Naive B cell (primary cell): ENCODE data around the gene GARIN5A. TPM values are rescaled to one million over a fixed set of nuclear protein-coding genes. Genes with fewer than 3 reads are reported as not detected.
A peak's percentile ranks its signal among the peaks of the same experiment; 100 is the strongest.

Experiments used
- ATAC-seq, 2 donors: fragments of 150-1000 bp; cut with Tn5 transposase; 2 replicates each; pipeline ENCODE4 v1.10.0; 2021; ENCODE audit warnings: low read depth in 2 of 2, mild to moderate bottlenecking in 2 of 2, moderate library complexity in 2 of 2
- DNase-seq: peaks from one replicate; pipeline ENCODE4 v3.0.0; 2022
- H3K27ac Mint-ChIP-seq, 6 donors: one replicate each; pipeline ENCODE4 v1.8.0; 2020 to 2022; ENCODE audit warnings: mild to moderate bottlenecking in 6 of 6, mixed read lengths in 6 of 6, moderate library complexity in 5 of 6, inconsistent platforms in 2 of 6
- H3K27me3 Mint-ChIP-seq, 3 donors: one replicate each; pipeline ENCODE4 v1.8.0; 2021 to 2022; ENCODE audit warnings: mixed read lengths in 3 of 3, mild to moderate bottlenecking in 1 of 3
- H3K36me3 Mint-ChIP-seq, 2 donors: one replicate each; pipeline ENCODE4 v1.8.0; 2020 to 2022; ENCODE audit warnings: mixed read lengths in 2 of 2, inconsistent platforms in 1 of 2, mild to moderate bottlenecking in 1 of 2
- H3K4me1 Mint-ChIP-seq, 3 donors: one replicate each; pipeline ENCODE4 v1.8.0; 2020 to 2022; ENCODE audit warnings: mixed read lengths in 3 of 3, inconsistent platforms in 1 of 3, mild to moderate bottlenecking in 1 of 3, moderate library complexity in 1 of 3
- H3K4me3 Mint-ChIP-seq, 8 donors: one replicate each; pipeline ENCODE4 v1.8.0; 2020 to 2022; ENCODE audit warnings: mild to moderate bottlenecking in 8 of 8, mixed read lengths in 8 of 8, moderate library complexity in 8 of 8, inconsistent platforms in 2 of 8
- H3K9me3 Mint-ChIP-seq, 7 donors: one replicate each; pipeline ENCODE4 v1.8.0; 2020 to 2022; ENCODE audit warnings: mixed read lengths in 7 of 7, mild to moderate bottlenecking in 5 of 7, inconsistent platforms in 2 of 7, moderate library complexity in 1 of 7
- polyA plus RNA-seq, 6 donors: library from polyadenylated mRNA; unstranded; fragments of 300-500 nt; fragmentation: Illumina TruSeq; gene quantifications; one replicate each; pipeline ENCODE4 v1.2.3, GENCODE V29; 2021; ENCODE audit warnings: low read depth in 6 of 6

Gene GARIN5A
- polyA plus RNA-seq, 6 donors from 2014 or later, result 0.38 to 2.2 (median 0.50) TPM; not detected in 1

DNA sequence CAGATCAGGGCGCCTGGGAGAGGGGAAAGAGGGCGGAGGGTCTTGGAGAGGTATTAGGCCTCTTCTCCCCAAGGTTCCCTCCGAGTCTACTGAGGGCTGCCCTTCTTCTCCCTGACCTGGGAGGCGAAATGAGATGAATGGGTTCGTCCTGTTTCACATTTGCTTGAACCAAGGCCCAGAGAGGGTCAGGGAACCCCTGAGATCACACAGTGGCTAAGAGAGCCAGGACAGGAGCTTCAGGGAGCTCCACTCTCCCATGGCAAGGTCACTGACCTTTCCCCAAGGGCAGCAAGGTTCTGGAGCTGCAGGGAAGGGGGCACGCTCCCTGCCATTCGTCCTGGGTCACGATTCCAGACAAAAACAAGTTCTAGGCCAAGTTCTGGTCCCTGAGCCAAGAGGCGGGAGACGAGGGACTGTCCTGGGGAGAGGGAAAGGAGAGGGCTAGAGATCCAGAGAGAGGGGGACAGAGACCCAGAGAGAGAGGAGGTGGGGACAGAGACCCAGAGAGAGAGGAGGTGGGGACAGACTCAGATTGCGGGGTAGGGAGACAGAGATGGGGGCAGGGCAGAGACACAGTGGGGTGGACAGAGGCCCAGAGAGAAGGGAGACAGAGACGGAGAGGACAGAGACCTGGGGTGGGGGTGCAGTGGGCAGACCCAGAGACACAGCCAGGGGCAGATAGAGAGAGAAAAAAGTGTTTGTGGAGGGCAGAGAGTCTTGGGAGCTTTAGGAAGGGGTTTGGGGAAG, 36.5 kb upstream of the GARIN5A start:
- Mint-ChIP-seq H3K4me3 (peak overlapping the region in 6 of 8 donors; percentile 19 to 73 (median 37)), H3K36me3 (peaks cover 0 to 7% of the 10 kb centered on the region in 2 donors), H3K9me3 (peaks cover 0 to 2% (median 0%) of the 10 kb centered on the region in 7 donors), H3K4me1 (peaks cover 26 to 28% (median 28%) of the 10 kb centered on the region in 3 donors), H3K27me3 (peaks cover 0 to 24% (median 18%) of the 10 kb centered on the region in 3 donors), H3K27ac (peak overlapping the region; percentile 58 to 96 (median 81))
- no peak for ATAC-seq
- no peak for DNase-seq

DNA sequence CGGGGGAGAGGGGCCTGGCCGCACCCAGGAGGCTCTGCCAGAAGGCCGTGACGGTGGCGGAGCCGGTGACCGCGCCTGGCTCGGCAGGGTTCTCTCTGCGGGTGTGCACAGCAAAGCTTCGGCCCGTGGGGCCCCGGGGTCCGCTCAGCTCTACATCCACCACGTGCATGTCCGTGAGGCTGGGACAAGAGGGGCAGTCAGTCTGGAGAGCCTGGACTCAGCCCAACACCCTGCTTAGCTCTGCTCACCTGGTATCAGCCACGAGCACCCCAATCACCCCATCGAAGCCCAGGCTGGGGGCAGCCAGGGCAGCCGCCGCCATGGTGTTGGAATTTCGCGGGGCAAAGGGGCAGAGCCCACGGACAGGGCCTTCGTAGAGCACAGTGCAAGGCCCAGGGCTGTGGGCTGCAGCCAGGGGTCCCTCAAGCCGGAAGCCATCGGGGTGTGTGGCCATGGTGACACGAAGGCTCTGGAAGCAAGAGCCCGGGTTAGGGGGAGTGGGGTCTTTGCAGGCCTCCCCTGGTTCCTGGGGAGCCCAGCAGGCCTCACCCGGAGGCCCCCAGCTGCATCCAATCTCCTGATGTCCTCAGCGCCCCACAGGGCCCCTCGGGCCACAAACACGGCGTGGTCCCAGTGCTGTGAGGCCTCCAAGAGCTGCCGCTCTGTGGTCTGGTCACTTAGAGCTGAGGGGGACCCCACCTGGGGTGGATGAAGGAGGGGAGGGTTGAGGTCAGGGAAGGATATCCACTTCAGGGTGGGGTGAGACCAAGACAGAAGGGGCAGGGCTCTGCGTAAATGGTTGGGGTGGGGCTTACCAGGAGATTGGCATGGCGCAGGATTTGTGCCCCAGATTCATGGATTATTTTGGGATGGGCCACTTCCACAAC, 35.7 kb upstream of the GARIN5A start:
- peaks cover 0 to 24% (median 18%) of the 10 kb centered on the region in 3 donors for H3K27me3 Mint-ChIP-seq
- ATAC-seq (no peak), DNase-seq (no peak)
- H3K36me3 Mint-ChIP-seq, result peaks cover 0 to 9% of the 10 kb centered on the region in 2 donors
- peaks cover 0 to 2% (median 0%) of the 10 kb centered on the region in 7 donors for H3K9me3 Mint-ChIP-seq
- peaks cover 30 to 33% (median 30%) of the 10 kb centered on the region in 3 donors for H3K4me1 Mint-ChIP-seq
- peak overlapping the region in 3 of 6 donors; percentile 73 to 98 (median 96) for H3K27ac Mint-ChIP-seq
- H3K4me3 Mint-ChIP-seq, result peak overlapping the region in 5 of 8 donors; percentile 71 to 98 (median 80)

DNA sequence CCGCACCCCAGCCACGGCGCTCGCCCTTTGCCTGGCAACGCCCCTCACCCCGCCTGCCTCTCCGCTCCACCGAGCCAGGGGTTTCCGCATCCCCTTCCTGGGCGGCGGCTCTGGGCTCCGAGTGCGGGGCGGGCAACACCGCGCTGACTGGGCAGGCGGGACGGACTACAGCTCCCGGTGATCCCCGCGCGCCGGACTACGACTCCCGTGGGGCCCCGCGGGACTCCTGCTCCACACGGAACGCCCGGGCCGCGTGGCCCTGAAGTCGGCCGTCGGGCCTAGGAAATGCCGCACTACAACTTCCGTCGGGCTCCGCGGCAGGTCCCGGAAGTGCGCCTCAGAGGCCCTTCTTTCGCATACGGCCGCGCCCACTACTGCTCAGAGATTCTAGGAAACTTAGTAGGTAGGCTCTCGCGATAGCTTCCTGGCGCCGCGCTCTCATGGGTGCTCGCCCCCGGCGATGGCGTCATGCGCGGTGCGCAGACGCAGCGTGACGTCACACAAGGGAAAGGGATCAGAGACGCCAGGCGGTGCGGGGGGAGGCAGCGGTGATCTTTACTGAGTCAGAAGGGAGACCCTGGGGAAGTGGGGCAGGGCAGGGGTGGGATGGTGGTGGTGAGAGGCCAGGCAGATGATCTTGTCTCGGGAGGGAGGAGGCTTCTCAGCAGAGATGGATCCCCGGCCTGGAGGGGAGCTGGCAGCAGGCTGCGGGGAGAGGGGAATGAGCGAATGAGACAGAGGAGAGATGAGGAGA, 34.6 kb upstream of the GARIN5A start, which contains the start of gene JOSD2:
Gene JOSD2, minus strand, starts transcription at position 123 of the 754 bp plus-strand sequence. CDS start 760 bp downstream, outside the sequence.
- Mint-ChIP-seq H3K36me3 (peaks cover 0 to 16% of the 10 kb centered on the region in 2 donors), H3K4me3 (peak within 1 kb of the TSS; percentile 71 to 98 (median 94)), H3K27ac (peak within 1 kb of the TSS; percentile 96 to 100 (median 99)), H3K27me3 (peaks cover 0 to 22% (median 18%) of the 10 kb centered on the region in 3 donors), H3K4me1 (peaks cover 30 to 40% (median 30%) of the 10 kb centered on the region in 3 donors), H3K9me3 (peaks cover 0 to 2% (median 0%) of the 10 kb centered on the region in 7 donors)
- peak; percentile 85 to 87 for ATAC-seq
- DNase-seq, result peak; percentile 97

DNA sequence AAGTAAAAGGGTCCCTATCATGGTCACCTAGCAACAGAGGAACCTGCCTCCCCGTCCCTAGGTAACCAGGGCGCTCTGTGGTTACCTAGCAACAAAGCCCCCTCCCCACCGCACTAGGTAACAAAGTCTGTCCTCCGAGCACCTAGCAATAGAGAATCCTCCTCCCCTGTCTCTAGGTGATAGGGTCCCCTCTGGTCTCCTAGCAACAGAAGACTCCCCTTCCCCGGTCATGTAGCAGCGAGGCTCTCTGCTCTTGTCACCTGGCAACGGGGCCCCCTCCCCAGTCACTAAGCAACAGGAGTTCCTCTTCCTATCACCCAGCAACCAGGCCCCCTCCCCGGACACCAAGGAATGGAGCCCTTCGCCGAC, 34.0 kb upstream of the GARIN5A start:
- DNase-seq (no peak), ATAC-seq (peak; percentile 38 to 40)
- Mint-ChIP-seq H3K4me3 (peak overlapping the region; percentile 71 to 98 (median 94)), H3K27me3 (peaks cover 0 to 18% (median 17%) of the 10 kb centered on the region in 3 donors), H3K27ac (peak overlapping the region; percentile 96 to 100 (median 99)), H3K9me3 (peaks cover 0 to 2% (median 0%) of the 10 kb centered on the region in 7 donors), H3K4me1 (peaks cover 27 to 40% (median 30%) of the 10 kb centered on the region in 3 donors), H3K36me3 (peaks cover 0 to 16% of the 10 kb centered on the region in 2 donors)

DNA sequence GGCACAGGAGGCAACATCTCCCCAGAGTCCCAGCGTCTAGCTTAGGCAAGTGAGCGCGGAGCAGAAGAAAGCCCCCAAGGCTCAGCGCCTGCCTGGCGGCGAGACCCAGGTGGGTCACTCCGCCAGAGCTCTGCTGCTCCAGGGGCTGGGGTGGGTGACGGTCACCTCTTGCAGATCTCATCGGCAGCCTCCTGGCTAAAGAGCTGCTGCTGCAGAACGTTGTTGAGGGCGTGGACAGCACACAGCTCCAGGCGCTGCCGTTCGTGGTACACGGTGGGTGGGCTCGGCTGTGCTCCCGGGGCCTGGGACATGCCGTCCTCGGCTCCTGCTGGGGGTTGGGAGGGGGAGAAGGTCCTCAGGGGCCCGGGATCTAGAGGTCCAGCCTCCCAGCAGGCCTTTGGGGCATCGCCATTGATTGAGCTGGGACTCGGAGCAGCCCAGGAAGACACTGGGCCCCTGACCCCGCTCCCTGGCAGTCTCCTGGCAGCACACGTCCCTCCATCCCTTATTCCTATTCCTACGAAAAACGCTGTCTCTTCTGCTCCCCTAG, 33.5 kb upstream of the GARIN5A start:
- peaks cover 0 to 2% (median 0%) of the 10 kb centered on the region in 7 donors for H3K9me3 Mint-ChIP-seq
- peak overlapping the region; percentile 71 to 98 (median 94) for H3K4me3 Mint-ChIP-seq
- ATAC-seq (no peak), DNase-seq (no peak)
- peaks cover 27 to 40% (median 30%) of the 10 kb centered on the region in 3 donors for H3K4me1 Mint-ChIP-seq
- H3K27me3 Mint-ChIP-seq, result peaks cover 0 to 18% (median 14%) of the 10 kb centered on the region in 3 donors
- H3K27ac Mint-ChIP-seq, result peak overlapping the region; percentile 96 to 100 (median 99)
- H3K36me3 Mint-ChIP-seq, result peaks cover 0 to 16% of the 10 kb centered on the region in 2 donors

DNA sequence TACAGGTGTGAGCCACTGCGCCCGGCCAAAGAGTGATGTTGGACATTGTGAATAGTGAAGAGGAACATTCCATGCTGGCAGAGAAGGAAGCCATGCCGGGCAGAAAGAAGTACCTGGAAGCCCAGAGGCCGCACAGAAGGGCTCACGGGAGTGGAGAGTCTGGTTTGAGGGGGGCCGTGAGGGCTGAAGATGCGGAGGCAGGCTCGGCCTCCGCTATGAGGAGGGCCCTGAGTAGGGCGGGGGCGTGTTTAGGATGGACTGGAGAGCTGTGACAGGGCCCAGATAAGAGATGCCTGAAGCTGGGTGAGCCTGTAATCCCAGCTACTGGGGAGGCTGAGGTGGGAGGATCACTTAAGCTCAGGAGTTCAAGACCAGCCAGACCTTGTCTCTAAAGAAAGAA, 32.7 kb upstream of the GARIN5A start:
- Mint-ChIP-seq H3K36me3 (peaks cover 0 to 16% of the 10 kb centered on the region in 2 donors), H3K27ac (peak overlapping the region; percentile 47 to 100 (median 97)), H3K4me1 (peaks cover 27 to 40% (median 27%) of the 10 kb centered on the region in 3 donors), H3K9me3 (peaks cover 0 to 2% (median 0%) of the 10 kb centered on the region in 7 donors), H3K27me3 (peaks cover 0 to 14% (median 11%) of the 10 kb centered on the region in 3 donors), H3K4me3 (peak overlapping the region in 4 of 8 donors; percentile 14 to 80 (median 64))
- no peak for ATAC-seq
- no peak for DNase-seq

DNA sequence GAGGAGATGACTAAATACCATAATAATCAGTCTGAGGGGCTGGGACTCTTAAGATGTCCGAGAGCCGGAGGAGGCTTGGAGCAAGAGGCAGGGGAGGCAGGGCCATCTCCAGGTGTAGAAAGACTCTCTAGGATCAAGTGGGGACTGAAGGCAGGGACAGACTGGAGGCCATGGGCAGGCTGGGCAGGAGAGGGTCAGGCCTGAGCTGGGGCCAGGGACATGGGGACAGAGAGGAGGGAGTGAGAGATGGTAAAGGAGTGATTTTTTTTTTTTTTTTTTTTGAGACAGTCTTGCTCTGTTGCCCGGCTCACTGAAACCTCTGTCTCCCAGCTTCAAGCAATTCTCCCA, 32.2 kb upstream of the GARIN5A start:
- no peak for DNase-seq
- H3K9me3 Mint-ChIP-seq, result peaks cover 0 to 2% (median 0%) of the 10 kb centered on the region in 7 donors
- peak overlapping the region; percentile 60 to 96 (median 84) for H3K27ac Mint-ChIP-seq
- ATAC-seq, result no peak
- H3K36me3 Mint-ChIP-seq, result peaks cover 0 to 16% of the 10 kb centered on the region in 2 donors
- peaks cover 23 to 40% (median 27%) of the 10 kb centered on the region in 3 donors for H3K4me1 Mint-ChIP-seq
- peak overlapping the region in 3 of 8 donors; percentile 14 to 58 (median 16) for H3K4me3 Mint-ChIP-seq
- H3K27me3 Mint-ChIP-seq, result peaks cover 0 to 10% (median 8%) of the 10 kb centered on the region in 3 donors

DNA sequence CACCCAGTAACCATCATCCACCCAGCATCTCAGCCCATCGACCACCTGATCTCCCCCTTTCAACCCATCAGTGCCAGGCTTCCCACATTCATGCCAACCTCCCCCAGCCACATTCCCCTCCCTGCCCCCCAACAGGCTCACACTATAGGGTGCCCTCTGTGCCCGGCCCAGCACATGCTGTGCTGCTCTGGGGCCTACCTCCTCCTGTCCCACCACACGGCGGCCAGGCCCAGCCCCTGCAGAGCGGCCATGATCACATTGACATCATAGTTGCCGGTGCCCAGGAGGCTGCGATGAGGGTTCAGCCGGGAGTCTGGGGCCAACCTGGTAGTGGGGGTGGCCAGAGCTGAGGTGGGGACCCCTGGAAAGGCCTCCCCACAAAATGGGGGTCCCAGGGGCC, 30.7 kb upstream of the GARIN5A start:
- Mint-ChIP-seq H3K27me3 (no peaks in the 10 kb centered on the region), H3K27ac (peak overlapping the region in 3 of 6 donors; percentile 38 to 96 (median 64)), H3K4me1 (peaks cover 20 to 36% (median 23%) of the 10 kb centered on the region in 3 donors), H3K9me3 (peaks cover 0 to 2% (median 0%) of the 10 kb centered on the region in 7 donors), H3K36me3 (peaks cover 0 to 16% of the 10 kb centered on the region in 2 donors), H3K4me3 (no peak overlapping the region)
- no peak for ATAC-seq
- DNase-seq, result no peak

DNA sequence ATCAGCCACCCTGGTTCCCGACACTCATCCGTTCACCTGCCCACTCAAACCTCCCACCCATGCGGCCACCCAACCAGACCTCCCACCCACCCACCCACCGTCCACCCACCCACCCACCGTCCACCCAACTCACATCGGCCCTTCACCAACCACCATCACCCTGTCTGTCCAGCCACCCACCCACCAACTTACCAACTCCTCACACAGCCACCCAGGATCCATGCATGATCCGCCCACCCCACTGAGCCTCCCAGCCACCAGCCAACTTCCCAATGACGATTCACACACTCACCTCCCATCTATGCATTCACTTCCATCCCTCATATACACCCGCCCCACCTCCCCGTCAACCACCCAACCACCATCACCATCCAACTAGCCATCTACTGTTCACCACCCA, 30.1 kb upstream of the GARIN5A start:
- H3K4me3 Mint-ChIP-seq, result no peak overlapping the region
- H3K4me1 Mint-ChIP-seq, result peaks cover 20 to 38% (median 21%) of the 10 kb centered on the region in 3 donors
- H3K27me3 Mint-ChIP-seq, result no peaks in the 10 kb centered on the region
- ATAC-seq (no peak), DNase-seq (no peak)
- H3K27ac Mint-ChIP-seq, result peak overlapping the region in 1 of 6 donors; percentile 96
- peaks cover 0 to 2% (median 0%) of the 10 kb centered on the region in 7 donors for H3K9me3 Mint-ChIP-seq
- H3K36me3 Mint-ChIP-seq, result peaks cover 0 to 16% of the 10 kb centered on the region in 2 donors

DNA sequence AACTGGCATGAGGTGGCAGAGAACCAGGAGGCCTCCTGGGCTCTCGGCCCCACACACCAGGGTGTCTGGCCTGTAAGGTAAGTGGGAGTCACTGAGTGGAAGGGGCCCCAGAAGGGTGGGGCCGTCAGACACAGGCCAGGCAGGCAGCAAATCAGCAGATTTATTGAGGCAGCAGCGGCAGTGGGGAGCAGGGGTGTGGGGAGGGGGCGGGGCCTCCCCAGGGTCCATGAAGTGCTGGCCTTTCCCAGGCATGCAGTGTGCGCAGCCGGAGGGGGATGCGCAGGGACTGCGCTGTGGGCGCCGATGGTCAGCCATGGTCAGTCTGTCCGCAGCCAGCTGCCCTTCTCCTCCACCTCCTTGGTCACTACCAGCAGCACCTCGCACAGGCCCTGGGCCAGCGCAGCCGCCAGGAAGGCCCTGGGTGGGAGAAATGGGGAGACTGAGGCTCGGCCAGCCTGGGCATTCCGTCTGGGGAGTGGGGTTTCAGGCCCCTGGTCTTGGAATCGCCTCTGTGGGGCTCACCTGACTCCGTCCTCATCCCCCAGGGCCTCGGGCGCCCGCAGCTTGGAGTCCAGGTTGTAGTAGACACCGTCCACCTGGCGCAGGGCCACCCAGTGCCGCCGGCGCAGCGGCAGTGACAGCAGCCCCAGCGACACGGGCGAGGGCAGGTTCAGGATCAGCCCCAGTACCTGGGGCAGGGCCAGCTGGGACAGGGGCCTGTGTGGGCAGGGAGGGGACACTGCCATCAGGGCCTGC, 29.4 kb upstream of the GARIN5A start:
- no peak for DNase-seq
- no peak overlapping the region for H3K4me3 Mint-ChIP-seq
- H3K36me3 Mint-ChIP-seq, result peaks cover 0 to 9% of the 10 kb centered on the region in 2 donors

DNA sequence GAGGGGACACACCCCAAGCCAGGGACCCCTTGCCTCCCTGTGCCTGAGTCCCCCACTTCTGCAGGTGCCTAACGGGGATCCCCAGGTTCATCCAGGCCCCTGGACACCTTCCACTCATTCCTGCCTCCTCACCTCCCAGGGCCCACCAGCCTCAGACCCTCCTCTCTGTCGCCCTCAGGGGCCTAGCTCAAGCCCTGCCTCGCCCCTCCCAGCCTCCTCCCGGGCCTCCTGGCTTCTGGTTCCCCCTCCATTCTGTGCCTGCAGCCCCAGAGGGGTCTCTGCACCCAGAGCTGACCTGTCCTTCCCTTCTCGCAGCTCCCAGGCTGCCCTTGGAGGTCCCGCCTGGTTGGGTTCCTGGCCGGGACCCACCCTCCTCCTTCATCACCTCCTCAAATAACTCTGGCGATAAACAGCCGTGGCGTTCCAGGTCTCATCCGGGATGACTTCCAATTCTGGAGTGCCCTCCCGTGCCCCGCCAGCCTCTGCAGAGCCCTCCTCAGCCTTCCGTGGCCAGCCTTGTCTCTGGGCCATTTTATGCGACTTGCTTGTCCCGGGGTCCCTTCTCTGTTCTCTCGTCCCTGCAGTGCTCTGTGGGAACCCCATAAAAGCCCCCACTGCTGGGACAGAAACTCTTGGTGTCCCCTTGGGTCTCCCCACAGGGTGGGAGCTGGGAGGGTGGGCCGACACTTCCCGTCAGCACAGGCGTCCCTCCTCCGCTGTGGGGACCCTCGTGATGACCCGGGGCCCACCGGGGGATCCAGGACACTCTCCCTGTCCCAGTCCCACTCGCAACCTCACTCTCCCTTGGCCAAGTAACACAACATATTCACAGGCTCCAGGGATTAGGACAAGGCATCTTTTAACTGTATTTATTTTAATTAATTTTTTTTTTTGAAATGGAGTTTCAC, 25.2 kb upstream of the GARIN5A start:
- peaks cover 0 to 13% (median 2%) of the 10 kb centered on the region in 3 donors for H3K4me1 Mint-ChIP-seq
- no peaks in the 10 kb centered on the region for H3K9me3 Mint-ChIP-seq
- H3K27ac Mint-ChIP-seq, result peak overlapping the region in 2 of 6 donors; percentile 21 to 44
- H3K36me3 Mint-ChIP-seq, result peaks cover 0 to 2% of the 10 kb centered on the region in 2 donors
- no peaks in the 10 kb centered on the region for H3K27me3 Mint-ChIP-seq
- H3K4me3 Mint-ChIP-seq, result no peak overlapping the region
- ATAC-seq, result no peak
- DNase-seq, result no peak

More for the DNA sequence above, 29.4 kb upstream of the GARIN5A start:
- H3K27me3 Mint-ChIP-seq, result no peaks in the 10 kb centered on the region
- ATAC-seq, result no peak
- H3K4me1 Mint-ChIP-seq, result peaks cover 13 to 33% (median 15%) of the 10 kb centered on the region in 3 donors
- no peaks in the 10 kb centered on the region for H3K9me3 Mint-ChIP-seq
- H3K27ac Mint-ChIP-seq, result peak overlapping the region in 1 of 6 donors; percentile 11
